Bronchial epithelial cell (primary cell): ENCODE measurements around the gene NLRX1. TPM values are rescaled to one million over a fixed set of nuclear protein-coding genes. Genes with fewer than 3 reads are reported as not detected.

Experiments used
- DNase-seq: peaks from one replicate; pipeline ENCODE4 v3.0.0-alpha.2; 2010; ENCODE audit warnings: low read depth
- FAIRE-seq: peaks from 2 replicates; lab custom pipeline; 2011; peaks lifted over from hg19 to GRCh38; lab: Jason Lieb, UNC
- H3K27me3 ChIP-seq: 2 replicates; pipeline ENCODE4 v1.5.1; 2011; ENCODE audit warnings: low read length; ENCODE audit not compliant: control insufficient read depth, insufficient read depth
- H3K36me3 ChIP-seq: 2 replicates; pipeline ENCODE4 v1.5.1; 2011; ENCODE audit warnings: low read length; ENCODE audit not compliant: control insufficient read depth, insufficient read depth
- H3K4me3 ChIP-seq: 2 replicates; pipeline ENCODE4 v1.5.1; 2011; ENCODE audit warnings: mild to moderate bottlenecking, low read depth, low read length, control low read depth
- CTCF ChIP-seq: IDR thresholded peaks from 2 replicates; pipeline ENCODE4 v1.5.1; 2011; ENCODE audit warnings: mild to moderate bottlenecking, moderate library complexity, low read length, control low read depth, inconsistent platforms; ENCODE audit not compliant: insufficient read depth, severe bottlenecking
- total RNA-seq: library from RNA; depleted of rRNA; stranded (reverse); fragments of >200 nt; gene quantifications from 2 replicates; pipeline ENCODE4 v1.2.1, GENCODE V29; 2014

Gene NLRX1
- total RNA-seq, 1 donor from 2014 or later = 13.7 TPM

GRCh38 chr11:119167933-119168332 lies 592 bp upstream of the NLRX1 start:
- TF ChIP-seq CTCF = peak; percentile 23
- Histone ChIP-seq H3K4me3 (peak overlapping the region; percentile 78), H3K27me3 (no peaks in the 10 kb centered on the region), H3K36me3 (no peaks in the 10 kb centered on the region)
- DNase-seq = peak; percentile 85
- FAIRE-seq = no peak

GRCh38 chr11:119169282-119169719 lies 776 bp downstream of the NLRX1 start:
- DNase-seq (peak; percentile 59), FAIRE-seq (no peak)
- TF ChIP-seq CTCF = no peak
- Histone ChIP-seq H3K4me3 (peak overlapping the region; percentile 78), H3K27me3 (no peaks in the 10 kb centered on the region), H3K36me3 (peaks cover 5% of the 10 kb centered on the region)

- no peak overlapping the region for H3K4me3 ChIP-seq
- no peaks in the 10 kb centered on the region for H3K27me3 ChIP-seq
- H3K36me3 ChIP-seq = peaks cover 10% of the 10 kb centered on the region
- FAIRE-seq (no peak), DNase-seq (no peak)
- TF ChIP-seq CTCF = no peak
Observed at GRCh38 chr11:119172513-119172912, 4.0 kb downstream of the NLRX1 start.

- no peak for FAIRE-seq
- TF ChIP-seq CTCF = no peak
- Histone ChIP-seq H3K36me3 (peaks cover 13% of the 10 kb centered on the region), H3K27me3 (no peaks in the 10 kb centered on the region), H3K4me3 (no peak overlapping the region)
- no peak for DNase-seq
Observed at GRCh38 chr11:119173453-119173852, 4.9 kb downstream of the NLRX1 start.

GRCh38 chr11:119175493-119176077 lies 7.1 kb downstream of the NLRX1 start:
- no peak for FAIRE-seq
- no peak for TF ChIP-seq CTCF
- Histone ChIP-seq H3K4me3 (no peak overlapping the region), H3K36me3 (peaks cover 16% of the 10 kb centered on the region), H3K27me3 (no peaks in the 10 kb centered on the region)
- DNase-seq = peak; percentile 33

- FAIRE-seq (no peak), DNase-seq (no peak)
- Histone ChIP-seq H3K27me3 (no peaks in the 10 kb centered on the region), H3K36me3 (peaks cover 16% of the 10 kb centered on the region), H3K4me3 (no peak overlapping the region)
- TF ChIP-seq CTCF = no peak
Observed at GRCh38 chr11:119178166-119178680, 9.7 kb downstream of the NLRX1 start.
